Gastrocnemius medialis (tissue), 4 donors: ENCODE data around the gene ARHGEF10L.

Experiments
- CTCF ChIP-seq, 5 experiments: fragments of 450-650 bp in 3 of 5; fragments of 200-600 bp in 2 of 5; sonication (generic) in 2 of 5; IDR thresholded peaks in 4 of 5; conservative IDR thresholded peaks in 1 of 5; 1 replicate in 4 of 5; 2 replicates in 1 of 5; pipeline ENCODE4 v1.5.1; 2016 to 2019; ENCODE audit warnings: antibody characterized with exemption in 5 of 5, mild to moderate bottlenecking in 3 of 5, moderate library complexity in 3 of 5
- POLR2A ChIP-seq, 2 donors: fragments of 450-650 bp; IDR thresholded peaks; one replicate each; pipeline ENCODE4 v1.6.1; 2017; ENCODE audit warnings: antibody characterized with exemption in 2 of 2, mild to moderate bottlenecking in 2 of 2, moderate library complexity in 2 of 2

GRCh38 chr1:17575797-17576518 is 36.5 kb downstream of the ARHGEF10L start:
- TF ChIP-seq CTCF (IDR thresholded peaks at IDR 0.05 in 4 of 5, conservative IDR thresholded peaks at IDR 0.05 in 1 of 5) (no peak), POLR2A (IDR thresholded peaks at IDR 0.05) (no peak)
